HCT116 (cell line): ENCODE data around the gene MROH7. TPM values are rescaled to one million over a fixed set of nuclear protein-coding genes. Genes with fewer than 3 reads are reported as not detected.

Source experiments
- ATAC-seq: fragments of 200-7000 bp; cut with Tn5 transposase; 2 replicates; pipeline ENCODE4 v1.9.1; 2020; ENCODE audit warnings: mild to moderate bottlenecking, moderate library complexity
- BruUV-seq: library from RNA; stranded (reverse); fragments of 400-500 nt; replicated peaks from 2 replicates; lab custom pipeline; 2021; lab: Mats Ljungman, UMichigan
- CTCF ChIA-PET: fragments of 300-600 bp; sonication (Branson Sonifier 250); formaldehyde crosslinking; loops from one replicate; lab custom pipeline; 2021; ENCODE audit warnings: antibody characterized with exemption; lab: Charles Lee
- POLR2A ChIA-PET: fragments of 300-600, 350-600 bp; sonication (Branson Sonifier 250); formaldehyde crosslinking; loops from one replicate; lab custom pipeline; 2021; ENCODE audit warnings: antibody characterized with exemption; lab: Charles Lee
- RAD21 ChIA-PET, 2 experiments: fragments of 300-600 bp; sonication (Branson Sonifier 250); formaldehyde crosslinking; loops; one replicate each; lab custom pipeline; 2023; ENCODE audit warnings: low total read pairs in 2 of 2; ENCODE audit not compliant: uncharacterized antibody in 2 of 2, unreplicated experiment in 2 of 2, low non-redundant PET in 1 of 2; lab: Charles Lee
- DNase-seq: peaks from one replicate; pipeline ENCODE4 v3.0.0-alpha.2; 2010; ENCODE audit warnings: low read depth, low spot score
- H2AFZ ChIP-seq: fragments of 200-600 bp; shearing (Covaris generic), sonication (generic); 2 replicates; pipeline ENCODE4 v1.6.1; 2017; ENCODE audit warnings: low read depth, mixed run types, mixed read lengths, antibody characterized with exemption, low read length; ENCODE audit not compliant: poor library complexity, severe bottlenecking
- H3K27ac ChIP-seq: 2 replicates; pipeline ENCODE4 v1.5.1; 2012; ENCODE audit warnings: low read depth, low read length
- H3K27me3 ChIP-seq: fragments of 200-600 bp; sonication (generic); 2 replicates; pipeline ENCODE4 v1.6.1; 2016; ENCODE audit warnings: mixed run types, low read length, mixed read lengths; ENCODE audit not compliant: insufficient read depth
- H3K36me3 ChIP-seq, 2 experiments: fragments of 200-500 bp in 1 of 2; fragments of 200-600 bp in 1 of 2; sonication (Bioruptor generic) in 1 of 2; sonication (generic) in 1 of 2; 2 replicates each; pipeline versions ENCODE4 v1.5.1 to v1.6.1; 2014 to 2016; ENCODE audit warnings: low read length in 2 of 2, inconsistent platforms in 1 of 2, mixed read lengths in 1 of 2, mixed run types in 1 of 2; ENCODE audit not compliant: insufficient read depth in 2 of 2, control insufficient read depth in 1 of 2
- H3K4me1 ChIP-seq, 2 experiments: fragments of 200-600 bp in 1 of 2; sonication (generic) in 1 of 2; 2 replicates each; pipeline versions ENCODE4 v1.5.1 to v1.6.1; 2012 to 2017; ENCODE audit warnings: low read length in 2 of 2, inconsistent platforms in 1 of 2, mild to moderate bottlenecking in 1 of 2, mixed read lengths in 1 of 2, mixed run types in 1 of 2, moderate library complexity in 1 of 2; ENCODE audit not compliant: insufficient read depth in 2 of 2, control insufficient read depth in 1 of 2
- H3K4me2 ChIP-seq: fragments of 200-600 bp; sonication (generic); 2 replicates; pipeline ENCODE4 v1.6.1; 2017; ENCODE audit warnings: mixed run types, low read length, mixed read lengths
- H3K4me3 ChIP-seq, 2 experiments: fragments of 200-600 bp in 1 of 2; sonication (generic) in 1 of 2; replicated peaks in 1 of 2; 2 replicates each; pipeline ENCODE4 v1.5.1; 2011 to 2016; ENCODE audit warnings: low read length in 2 of 2, control low read depth in 1 of 2, low read depth in 1 of 2, mild to moderate bottlenecking in 1 of 2, mixed read lengths in 1 of 2, mixed run types in 1 of 2
- H3K79me2 ChIP-seq: fragments of 200-600 bp; sonication (generic); 2 replicates; pipeline ENCODE4 v1.6.1; 2017; ENCODE audit warnings: mild to moderate bottlenecking, mixed run types, low read length, moderate library complexity, mixed read lengths; ENCODE audit not compliant: insufficient read depth
- H3K9ac ChIP-seq: fragments of 200-600 bp; sonication (generic); 2 replicates; pipeline ENCODE4 v1.6.1; 2016; ENCODE audit warnings: low read length, mixed read lengths
- H3K9me2 ChIP-seq: fragments of 200-600 bp; sonication (generic), shearing (Covaris generic); 2 replicates; pipeline ENCODE4 v1.6.1; 2017; ENCODE audit warnings: mixed run types, mild to moderate bottlenecking, moderate library complexity; ENCODE audit not compliant: insufficient read depth
- H3K9me3 ChIP-seq, 2 experiments: fragments of 200-500 bp in 1 of 2; fragments of 200-600 bp in 1 of 2; sonication (Bioruptor generic) in 1 of 2; sonication (generic) in 1 of 2; 2 replicates each; pipeline ENCODE4 v1.6.1; 2014 to 2017; ENCODE audit warnings: low read length in 2 of 2, mixed read lengths in 2 of 2, inconsistent platforms in 1 of 2, low read depth in 1 of 2, mild to moderate bottlenecking in 1 of 2, mixed run types in 1 of 2, moderate library complexity in 1 of 2; ENCODE audit not compliant: control insufficient read depth in 1 of 2, insufficient read depth in 1 of 2
- H4K20me1 ChIP-seq: fragments of 200-600 bp; sonication (generic), shearing (Covaris generic); 2 replicates; pipeline ENCODE4 v1.6.1; 2017; ENCODE audit warnings: mixed run types, mild to moderate bottlenecking, moderate library complexity; ENCODE audit not compliant: insufficient read depth
- ELF1 ChIP-seq: IDR thresholded peaks from 2 replicates; pipeline ENCODE4 v1.6.1; 2012; ENCODE audit warnings: low read depth, borderline replicate concordance
- EZH2phosphoT487 ChIP-seq: fragments of 200-600 bp; IDR thresholded peaks from 2 replicates; pipeline ENCODE4 v1.6.1; 2018; ENCODE audit warnings: antibody characterized with exemption, borderline replicate concordance
- RAD21 ChIP-seq: IDR thresholded peaks from 2 replicates; pipeline ENCODE4 v1.6.1; 2012; ENCODE audit warnings: low read depth, mild to moderate bottlenecking
- TCF7L2 ChIP-seq: IDR thresholded peaks from 2 replicates; pipeline ENCODE4 v1.7.0; 2011; ENCODE audit warnings: borderline replicate concordance, inconsistent platforms; ENCODE audit not compliant: insufficient read depth, insufficient read length; ENCODE audit errors: extremely low read depth
- YY1 ChIP-seq: IDR thresholded peaks from 2 replicates; pipeline ENCODE4 v1.6.1; 2011; ENCODE audit warnings: low read length, low read depth, moderate library complexity, mild to moderate bottlenecking; ENCODE audit not compliant: insufficient replicate concordance; ENCODE audit errors: extremely low read depth
- ZFX ChIP-seq: fragments of 450-650 bp; IDR thresholded peaks from 2 replicates; pipeline ENCODE4 v1.6.1; 2017
- ZNF274 ChIP-seq: fragments of 200-500 bp; sonication (Bioruptor generic); IDR thresholded peaks from 2 replicates; pipeline ENCODE4 v1.6.1; 2014; ENCODE audit warnings: mild to moderate bottlenecking, low read depth, low read length, inconsistent platforms
- intact Hi-C: fragments of 100-400 bp; cut with micrococcal nuclease; formaldehyde crosslinking; loops from 2 replicates; pipeline ENCODE4 v1.10.0; 2022
- total RNA-seq: library from RNA; stranded (reverse); gene quantifications from one replicate; pipeline ENCODE4 v1.2.1, GENCODE V29; 2021; ENCODE audit not compliant: unreplicated experiment
- TF ChIP-seq, protein P1 (sequence below): IDR thresholded peaks from 2 replicates; pipeline ENCODE4 v1.6.1; 2012

Gene MROH7
- total RNA-seq, 1 experiment from 2014 or later: 1.1 TPM

DNA sequence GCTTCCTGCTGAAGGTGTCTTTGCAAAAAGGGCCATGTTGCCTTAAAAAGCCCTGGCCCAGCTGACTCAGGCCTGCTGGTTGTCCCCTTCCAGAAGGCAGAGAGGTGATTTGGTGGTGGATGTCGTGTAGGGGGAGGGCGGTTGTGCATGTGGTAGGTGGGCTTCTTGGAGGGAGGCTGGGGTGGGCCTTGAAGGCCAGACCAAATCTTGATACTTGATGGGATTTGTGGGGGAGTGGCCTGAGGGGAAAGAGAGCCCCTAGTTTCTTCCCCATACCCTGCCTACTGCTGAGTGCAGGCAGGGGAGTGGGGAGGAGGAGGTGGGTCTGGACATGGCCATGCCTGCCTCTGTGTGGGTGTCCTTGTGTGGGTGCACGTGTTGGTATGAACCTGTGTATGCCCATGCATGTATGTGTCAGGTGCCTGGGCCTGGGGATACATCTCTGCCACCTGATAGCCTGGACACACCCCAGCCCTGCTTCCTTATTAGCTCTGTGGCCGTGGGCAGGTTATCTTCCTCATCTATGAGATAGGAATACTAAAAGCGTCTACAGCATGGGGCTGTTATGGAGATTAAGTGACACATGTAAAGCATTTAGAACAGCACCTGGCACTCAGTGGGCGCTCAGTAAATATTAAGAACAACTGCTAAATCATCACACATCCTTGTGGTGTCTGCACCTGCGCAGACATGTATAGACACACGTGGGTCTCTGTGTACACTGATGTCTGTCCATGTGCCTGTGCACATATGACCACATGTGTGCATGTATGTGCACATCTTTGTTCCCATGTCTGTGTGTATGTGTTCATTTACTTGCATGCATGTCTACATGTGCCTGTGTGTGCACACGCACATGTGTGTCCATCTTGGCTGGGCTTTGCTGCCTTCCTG, 35.2 kb upstream of the MROH7 start:
- Histone ChIP-seq H3K4me1 (no peaks in the 10 kb centered on the region), H3K36me3 (peaks cover 0 to 8% of the 10 kb centered on the region in 2 experiments; a peak in 2 of 4 replicates), H3K9me2 (no peaks in the 10 kb centered on the region), H3K9ac (no peak overlapping the region), H4K20me1 (no peaks in the 10 kb centered on the region), H3K4me3 (no peak overlapping the region), H2AFZ (no peak overlapping the region), H3K4me2 (no peak overlapping the region), H3K9me3 (no peaks in the 10 kb centered on the region), H3K27ac (no peak overlapping the region), H3K27me3 (no peaks in the 10 kb centered on the region), H3K79me2 (no peaks in the 10 kb centered on the region)
- no TSS peak for BruUV-seq
- intact Hi-C loops: no loop called here
- RAD21 ChIA-PET: no interaction called here
- no peak for ATAC-seq
- CTCF ChIA-PET: no interaction called here
- no peak for TF ChIP-seq ZNF274
- no peak for TF ChIP-seq EZH2phosphoT487
- TF ChIP-seq RAD21: no peak
- TF ChIP-seq YY1: no peak
- TF ChIP-seq ELF1: no peak
- TF ChIP-seq, protein P1, sequence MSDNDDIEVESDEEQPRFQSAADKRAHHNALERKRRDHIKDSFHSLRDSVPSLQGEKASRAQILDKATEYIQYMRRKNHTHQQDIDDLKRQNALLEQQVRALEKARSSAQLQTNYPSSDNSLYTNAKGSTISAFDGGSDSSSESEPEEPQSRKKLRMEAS: no peak
- no peak for TF ChIP-seq TCF7L2
- TF ChIP-seq, all 23 proteins: peak for 0
- POLR2A ChIA-PET: no interaction called here
- no peak for DNase-seq

DNA sequence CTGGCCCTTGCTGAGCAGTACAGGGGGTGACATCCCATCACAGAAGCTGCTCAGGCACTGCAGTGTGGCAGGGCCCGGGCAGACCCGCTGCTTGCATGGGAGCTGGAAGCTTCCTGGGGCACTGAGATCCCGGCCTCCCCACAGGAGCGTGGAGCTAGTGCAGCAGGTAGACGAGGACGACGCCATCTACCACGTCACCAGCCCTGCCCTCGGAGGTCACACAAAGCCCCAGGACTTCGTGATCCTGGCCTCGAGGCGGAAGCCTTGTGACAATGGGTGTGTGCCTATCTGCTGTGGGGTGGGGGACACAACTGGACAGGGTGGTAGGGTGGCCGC, 34.6 kb upstream of the MROH7 start:
- H3K4me2 ChIP-seq: no peak overlapping the region
- no peaks in the 10 kb centered on the region for H3K79me2 ChIP-seq
- POLR2A ChIA-PET: no interaction called here
- CTCF ChIA-PET: no interaction called here
- no TSS peak for BruUV-seq
- RAD21 ChIA-PET: no interaction called here
- ATAC-seq (no peak), DNase-seq (no peak)
- H3K27ac ChIP-seq: no peak overlapping the region
- H3K36me3 ChIP-seq: peaks cover 0 to 8% of the 10 kb centered on the region in 2 experiments; a peak in 2 of 4 replicates
- no peak overlapping the region for H3K4me3 ChIP-seq
- H3K9me2 ChIP-seq: no peaks in the 10 kb centered on the region
- no peaks in the 10 kb centered on the region for H3K9me3 ChIP-seq
- H3K9ac ChIP-seq: no peak overlapping the region
- no peaks in the 10 kb centered on the region for H3K4me1 ChIP-seq
- no peak for TF ChIP-seq ZFX
- TF ChIP-seq ZNF274: no peak
- intact Hi-C loops: no loop called here
- H2AFZ ChIP-seq: no peak overlapping the region
- no peaks in the 10 kb centered on the region for H4K20me1 ChIP-seq
- no peaks in the 10 kb centered on the region for H3K27me3 ChIP-seq
